Neuronal stem cell (in vitro differentiated cells): ENCODE measurements around the gene SLIT3.

ENCODE experiments used
- DNase-seq: peaks from one replicate; pipeline ENCODE4 v3.0.0-alpha.2; 2013; ENCODE audit warnings: low spot score
- H2AFZ ChIP-seq: one replicate; pipeline ENCODE4 v1.6.1; 2013; ENCODE audit warnings: mild to moderate bottlenecking, low read length, inconsistent platforms
- H2AK5ac ChIP-seq: 2 replicates; pipeline ENCODE4 v1.6.1; 2013; ENCODE audit warnings: low read depth, mild to moderate bottlenecking, inconsistent platforms, low read length, moderate library complexity, mixed read lengths
- H2BK120ac ChIP-seq: 2 replicates; pipeline ENCODE4 v1.6.1; 2013; ENCODE audit warnings: low read depth, mild to moderate bottlenecking, inconsistent platforms, low read length, moderate library complexity, mixed read lengths
- H2BK12ac ChIP-seq: one replicate; pipeline ENCODE4 v1.6.1; 2013; ENCODE audit warnings: low read length, inconsistent platforms
- H2BK15ac ChIP-seq: 2 replicates; pipeline ENCODE4 v1.6.1; 2013; ENCODE audit warnings: mild to moderate bottlenecking, low read length, inconsistent platforms, mixed read lengths
- H2BK5ac ChIP-seq: one replicate; pipeline ENCODE4 v1.6.1; 2013; ENCODE audit warnings: inconsistent platforms, mild to moderate bottlenecking, low read length, moderate library complexity
- H3K14ac ChIP-seq: one replicate; pipeline ENCODE4 v1.6.1; 2013; ENCODE audit warnings: low read length, inconsistent platforms
- H3K18ac ChIP-seq: 2 replicates; pipeline ENCODE4 v1.6.1; 2013; ENCODE audit warnings: low read length, inconsistent platforms
- H3K23ac ChIP-seq: 2 replicates; pipeline ENCODE4 v1.6.1; 2013; ENCODE audit warnings: low read depth, mild to moderate bottlenecking, mixed read lengths, low read length, inconsistent platforms; ENCODE audit not compliant: poor library complexity
- H3K27ac ChIP-seq: replicated peaks from 3 replicates; pipeline ENCODE4 v1.5.1; 2013; ENCODE audit warnings: low read length, inconsistent platforms
- H3K27me3 ChIP-seq, 3 experiments: 2 replicates each; pipeline ENCODE4 v1.6.1; 2013; ENCODE audit warnings: low read length in 3 of 3, mild to moderate bottlenecking in 2 of 3, inconsistent platforms in 1 of 3, low read depth in 1 of 3, mixed read lengths in 1 of 3, moderate library complexity in 1 of 3; ENCODE audit not compliant: control insufficient read depth in 3 of 3, insufficient read depth in 3 of 3
- H3K36me3 ChIP-seq, 2 donors: replicated peaks in 1 of 2; 2 replicates each; pipeline ENCODE4 v1.6.1; 2013; ENCODE audit warnings: low read length in 2 of 2; ENCODE audit not compliant: control insufficient read depth in 2 of 2, insufficient read depth in 2 of 2
- H3K4ac ChIP-seq: 2 replicates; pipeline ENCODE4 v1.6.1; 2013; ENCODE audit warnings: inconsistent platforms, mild to moderate bottlenecking, low read length, moderate library complexity
- H3K4me1 ChIP-seq, 2 donors: 1 replicate in 1 of 2; 2 replicates in 1 of 2; pipeline ENCODE4 v1.6.1; 2013; ENCODE audit warnings: low read length in 2 of 2, low read depth in 1 of 2; ENCODE audit not compliant: control insufficient read depth in 2 of 2, insufficient read depth in 1 of 2
- H3K4me2 ChIP-seq: one replicate; pipeline ENCODE4 v1.6.1; 2013; ENCODE audit warnings: mild to moderate bottlenecking, low read length, inconsistent platforms; ENCODE audit not compliant: insufficient read depth, poor library complexity, severe bottlenecking
- H3K4me3 ChIP-seq, 2 donors: 2 replicates each; pipeline ENCODE4 v1.5.1; 2013; ENCODE audit warnings: low read length in 2 of 2, mild to moderate bottlenecking in 2 of 2, inconsistent platforms in 1 of 2, moderate library complexity in 1 of 2
- H3K79me1 ChIP-seq: one replicate; pipeline ENCODE4 v1.6.1; 2013; ENCODE audit warnings: low read depth, mild to moderate bottlenecking, inconsistent platforms, low read length, moderate library complexity
- H3K9ac ChIP-seq: one replicate; pipeline ENCODE4 v1.6.1; 2013; ENCODE audit warnings: mild to moderate bottlenecking, low read depth, low read length, inconsistent platforms; ENCODE audit not compliant: poor library complexity
- H3K9me3 ChIP-seq, 2 donors: replicated peaks in 1 of 2; 2 replicates each; pipeline versions ENCODE3 to v1.6.1; 2013; ENCODE audit warnings: low read length in 2 of 2, mild to moderate bottlenecking in 2 of 2, inconsistent platforms in 1 of 2, low read depth in 1 of 2, mixed read lengths in 1 of 2, moderate library complexity in 1 of 2; ENCODE audit not compliant: control insufficient read depth in 2 of 2, insufficient read depth in 1 of 2
- H4K8ac ChIP-seq: one replicate; pipeline ENCODE4 v1.6.1; 2013; ENCODE audit warnings: low read depth, mild to moderate bottlenecking, inconsistent platforms, low read length, moderate library complexity
- H4K91ac ChIP-seq: one replicate; pipeline ENCODE4 v1.6.1; 2013; ENCODE audit warnings: low read length, low read depth, mild to moderate bottlenecking, inconsistent platforms; ENCODE audit not compliant: poor library complexity
- WGBS, 2 donors: extraction: QIAGEN DNeasy Blood & Tissue Kit; methylation state at CpG; one replicate each; pipeline ENCODE4 v1.1.7; 2013; ENCODE audit warnings: missing lambda C conversion rate in 2 of 2, mixed read lengths in 1 of 2; ENCODE audit not compliant: insufficient read length in 2 of 2, insufficient replicate concordance in 1 of 2; ENCODE audit errors: extremely low coverage in 2 of 2; 5-methylcytosine and 5-hydroxymethylcytosine counted together

Gene SLIT3

GRCh38 chr5:169174923-169175322 is 126.0 kb downstream of the SLIT3 start:
- Histone ChIP-seq H3K27ac (no peak overlapping the region), H3K23ac (no peak overlapping the region), H3K9me3 (no peaks in the 10 kb centered on the region), H3K27me3 (no peaks in the 10 kb centered on the region), H3K79me1 (no peaks in the 10 kb centered on the region), H2BK120ac (no peak overlapping the region), H3K18ac (no peak overlapping the region), H3K4me2 (no peak overlapping the region), H2BK15ac (no peak overlapping the region), H3K9ac (no peak overlapping the region), H4K8ac (no peak overlapping the region), H2BK5ac (no peak overlapping the region), H3K4me1 (peaks cover 0 to 1% of the 10 kb centered on the region in 2 donors), H2BK12ac (no peak overlapping the region), H3K4ac (no peak overlapping the region), H2AK5ac (no peak overlapping the region), H4K91ac (no peak overlapping the region), H3K4me3 (no peak overlapping the region), H3K36me3 (no peaks in the 10 kb centered on the region), H2AFZ (no peak overlapping the region), H3K14ac (no peak overlapping the region)
- DNase-seq, result no peak
- no CpG with 5 or more reads among the region's 1 CpG for WGBS, 2 donors

GRCh38 chr5:169173372-169173771 is 127.6 kb downstream of the SLIT3 start:
- H2BK12ac ChIP-seq, result no peak overlapping the region
- no peak overlapping the region for H2AK5ac ChIP-seq
- H2BK120ac ChIP-seq, result no peak overlapping the region
- no peak overlapping the region for H3K4me3 ChIP-seq
- no peaks in the 10 kb centered on the region for H3K9me3 ChIP-seq
- DNase-seq, result no peak
- no peak overlapping the region for H2BK5ac ChIP-seq
- H4K8ac ChIP-seq, result no peak overlapping the region
- H3K27me3 ChIP-seq, result no peaks in the 10 kb centered on the region
- no peak overlapping the region for H4K91ac ChIP-seq
- H3K27ac ChIP-seq, result no peak overlapping the region
- H3K36me3 ChIP-seq, result no peaks in the 10 kb centered on the region
- H2BK15ac ChIP-seq, result no peak overlapping the region
- no peak overlapping the region for H3K18ac ChIP-seq
- H3K4me1 ChIP-seq, result peaks cover 0 to 1% of the 10 kb centered on the region in 2 donors
- no peak overlapping the region for H3K4me2 ChIP-seq
- H3K9ac ChIP-seq, result no peak overlapping the region
- H2AFZ ChIP-seq, result no peak overlapping the region
- H3K79me1 ChIP-seq, result no peaks in the 10 kb centered on the region
- no peak overlapping the region for H3K23ac ChIP-seq
- no peak overlapping the region for H3K4ac ChIP-seq
- WGBS, 2 donors, result no CpG with 5 or more reads among the region's 6 CpGs
- no peak overlapping the region for H3K14ac ChIP-seq

- no peak for DNase-seq
- no CpG with 5 or more reads among the region's 2 CpGs for WGBS, 2 donors
Measured at GRCh38 chr5:169171515-169171914, 129.4 kb downstream of the SLIT3 start.

GRCh38 chr5:169169783-169170182 is 131.2 kb downstream of the SLIT3 start:
- DNase-seq, result no peak
- H3K4ac ChIP-seq, result no peak overlapping the region
- no peak overlapping the region for H3K4me3 ChIP-seq
- H3K4me1 ChIP-seq, result peaks cover 0 to 4% of the 10 kb centered on the region in 2 donors
- no peak overlapping the region for H3K27ac ChIP-seq
- H2AFZ ChIP-seq, result no peak overlapping the region
- no peak overlapping the region for H2BK5ac ChIP-seq
- H2BK120ac ChIP-seq, result no peak overlapping the region
- H3K9ac ChIP-seq, result no peak overlapping the region
- H2BK15ac ChIP-seq, result no peak overlapping the region
- H3K14ac ChIP-seq, result no peak overlapping the region
- H3K79me1 ChIP-seq, result no peaks in the 10 kb centered on the region
- no peaks in the 10 kb centered on the region for H3K9me3 ChIP-seq
- no peak overlapping the region for H4K91ac ChIP-seq
- no peak overlapping the region for H3K23ac ChIP-seq
- H3K18ac ChIP-seq, result no peak overlapping the region
- no peak overlapping the region for H2AK5ac ChIP-seq
- H3K27me3 ChIP-seq, result no peaks in the 10 kb centered on the region
- H3K4me2 ChIP-seq, result no peak overlapping the region
- no peak overlapping the region for H4K8ac ChIP-seq
- no peaks in the 10 kb centered on the region for H3K36me3 ChIP-seq
- WGBS, 2 donors, result no CpG with 5 or more reads among the region's 4 CpGs
- no peak overlapping the region for H2BK12ac ChIP-seq

More at GRCh38 chr5:169171515-169171914, 129.4 kb downstream of the SLIT3 start:
- Histone ChIP-seq H3K14ac (no peak overlapping the region), H4K8ac (no peak overlapping the region), H2BK5ac (no peak overlapping the region), H2BK12ac (no peak overlapping the region), H3K27me3 (no peaks in the 10 kb centered on the region), H3K4me2 (no peak overlapping the region), H3K23ac (no peak overlapping the region), H4K91ac (no peak overlapping the region), H2BK15ac (no peak overlapping the region), H3K4me1 (no peaks in the 10 kb centered on the region), H3K79me1 (no peaks in the 10 kb centered on the region), H3K4ac (no peak overlapping the region), H2BK120ac (no peak overlapping the region), H2AK5ac (no peak overlapping the region), H3K9me3 (no peaks in the 10 kb centered on the region), H3K18ac (no peak overlapping the region), H3K36me3 (no peaks in the 10 kb centered on the region), H3K9ac (no peak overlapping the region), H3K27ac (no peak overlapping the region), H3K4me3 (no peak overlapping the region), H2AFZ (no peak overlapping the region)
